Hepatocyte (in vitro differentiated cells): Measurements from ENCODE around the gene SH3BP1. TPM values are rescaled to one million over a fixed set of nuclear protein-coding genes. Genes with fewer than 3 reads are reported as not detected.
A peak's percentile ranks its signal among the peaks of the same experiment; 100 is the strongest.

Experiments used
- DNase-seq: peaks from one replicate; pipeline ENCODE4 v3.0.0-alpha.2; 2016; ENCODE audit warnings: low spot score
- H2AFZ ChIP-seq: fragments of 200-600 bp; sonication (generic); 2 replicates; pipeline ENCODE4 v1.6.0; 2016; ENCODE audit warnings: antibody characterized with exemption, mild to moderate bottlenecking
- H3K27ac ChIP-seq: fragments of 200-600 bp; sonication (generic); 2 replicates; pipeline ENCODE4 v1.5.1; 2016; ENCODE audit warnings: mild to moderate bottlenecking
- H3K27me3 ChIP-seq: fragments of 200-600 bp; sonication (generic); 2 replicates; pipeline ENCODE4 v1.6.1; 2016
- H3K36me3 ChIP-seq: fragments of 200-600 bp; sonication (generic); replicated peaks from 2 replicates; pipeline ENCODE4 v1.5.1; 2016; ENCODE audit warnings: low read depth; ENCODE audit not compliant: insufficient read depth
- H3K4me1 ChIP-seq: fragments of 200-600 bp; sonication (generic); 2 replicates; pipeline ENCODE4 v1.5.1; 2016; ENCODE audit warnings: mild to moderate bottlenecking, moderate library complexity; ENCODE audit not compliant: insufficient read depth
- H3K4me2 ChIP-seq: fragments of 200-600 bp; sonication (generic); 2 replicates; pipeline ENCODE4 v1.6.0; 2016
- H3K4me3 ChIP-seq: fragments of 200-600 bp; sonication (generic); 2 replicates; pipeline ENCODE4 v1.5.1; 2016; ENCODE audit warnings: mild to moderate bottlenecking
- H3K79me2 ChIP-seq: fragments of 200-600 bp; sonication (generic); 2 replicates; pipeline ENCODE4 v1.6.0; 2017; ENCODE audit warnings: mild to moderate bottlenecking
- H3K9me2 ChIP-seq: fragments of 200-600 bp; sonication (generic); replicated peaks from 2 replicates; pipeline ENCODE4 v1.6.0; 2017; ENCODE audit warnings: mild to moderate bottlenecking; ENCODE audit not compliant: insufficient read depth
- H3K9me3 ChIP-seq: fragments of 200-600 bp; sonication (generic); 2 replicates; pipeline ENCODE4 v1.5.1; 2016; ENCODE audit warnings: low read depth, mild to moderate bottlenecking
- H4K20me1 ChIP-seq: fragments of 200-600 bp; sonication (generic); 2 replicates; pipeline ENCODE4 v1.6.0; 2016; ENCODE audit warnings: mild to moderate bottlenecking; ENCODE audit not compliant: insufficient read depth, poor library complexity, severe bottlenecking
- CTCF ChIP-seq: fragments of 200-600 bp; sonication (generic); IDR thresholded peaks from 2 replicates; pipeline ENCODE4 v1.5.1; 2016; ENCODE audit warnings: antibody characterized with exemption, mild to moderate bottlenecking; ENCODE audit not compliant: poor library complexity
- EZH2 ChIP-seq: fragments of 200-600 bp; sonication (generic); IDR thresholded peaks from 2 replicates; pipeline ENCODE4 v1.6.1; 2016; ENCODE audit warnings: antibody characterized with exemption, mild to moderate bottlenecking, borderline replicate concordance
- EZH2phosphoT487 ChIP-seq: fragments of 200-600 bp; sonication (generic); IDR thresholded peaks from one replicate; pipeline ENCODE4 v1.6.1; 2018; ENCODE audit warnings: antibody characterized with exemption, mild to moderate bottlenecking, low read depth, moderate library complexity; ENCODE audit not compliant: unreplicated experiment, severe bottlenecking
- WGBS: methylation state at CpG from one replicate; pipeline ENCODE4 v1.1.6; 2016; ENCODE audit warnings: low lambda C conversion rate; ENCODE audit errors: missing lambda C conversion rate; 5-methylcytosine and 5-hydroxymethylcytosine counted together
- polyA plus RNA-seq: library from polyadenylated mRNA; unstranded; fragments of >200 nt; fragmentation: Nextera tagmentation; extraction: Ambion mirVana; gene quantifications from 2 replicates; pipeline ENCODE4 v1.2.1, GENCODE V29; 2016
- total RNA-seq: library from RNA; depleted of rRNA; stranded (reverse); fragments of >200 nt; gene quantifications from 2 replicates; pipeline ENCODE4 v1.2.3, GENCODE V29; 2014

Gene SH3BP1
- total and polyA plus RNA-seq, 2 experiments from 2014 or later, result 12.3 to 14.0 TPM

- TF ChIP-seq CTCF (no peak), EZH2 (no peak), EZH2phosphoT487 (no peak)
- Histone ChIP-seq H2AFZ (no peak overlapping the region), H3K9me3 (no peaks in the 10 kb centered on the region), H4K20me1 (peaks cover 12% of the 10 kb centered on the region), H3K4me3 (no peak overlapping the region), H3K4me2 (no peak overlapping the region), H3K36me3 (no peaks in the 10 kb centered on the region), H3K4me1 (peaks cover 3% of the 10 kb centered on the region), H3K27ac (no peak overlapping the region), H3K9me2 (no peaks in the 10 kb centered on the region), H3K79me2 (peaks cover 9% of the 10 kb centered on the region), H3K27me3 (no peaks in the 10 kb centered on the region)
- 87% methylated on average over 7 of the region's 7 CpGs for WGBS
- no peak for DNase-seq
These were observed 40.9 kb downstream of the SH3BP1 start for GRCh38 chr22:37680191-37680851.

- H3K27me3 ChIP-seq, result no peaks in the 10 kb centered on the region
- H4K20me1 ChIP-seq, result peaks cover 12% of the 10 kb centered on the region
- TF ChIP-seq EZH2phosphoT487 (no peak), CTCF (no peak), EZH2 (no peak)
- WGBS, result 85% methylated on average over 2 of the region's 2 CpGs
- no peak overlapping the region for H2AFZ ChIP-seq
- peak overlapping the region; percentile 33 for H3K27ac ChIP-seq
- DNase-seq, result no peak
- no peak overlapping the region for H3K4me3 ChIP-seq
- peaks cover 4% of the 10 kb centered on the region for H3K4me1 ChIP-seq
- no peaks in the 10 kb centered on the region for H3K9me2 ChIP-seq
- H3K36me3 ChIP-seq, result no peaks in the 10 kb centered on the region
- H3K79me2 ChIP-seq, result peaks cover 4% of the 10 kb centered on the region
- H3K4me2 ChIP-seq, result no peak overlapping the region
- H3K9me3 ChIP-seq, result no peaks in the 10 kb centered on the region
These were observed 41.5 kb downstream of the SH3BP1 start for GRCh38 chr22:37681001-37681424.

GRCh38 chr22:37681556-37682049 is 42.1 kb downstream of the SH3BP1 start:
- H3K9me2 ChIP-seq, result no peaks in the 10 kb centered on the region
- DNase-seq, result peak; percentile 89
- no peak overlapping the region for H3K4me3 ChIP-seq
- no peaks in the 10 kb centered on the region for H3K9me3 ChIP-seq
- H3K4me2 ChIP-seq, result no peak overlapping the region
- H3K79me2 ChIP-seq, result peaks cover 2% of the 10 kb centered on the region
- peaks cover 12% of the 10 kb centered on the region for H4K20me1 ChIP-seq
- peaks cover 4% of the 10 kb centered on the region for H3K4me1 ChIP-seq
- H3K27me3 ChIP-seq, result no peaks in the 10 kb centered on the region
- H2AFZ ChIP-seq, result no peak overlapping the region
- TF ChIP-seq CTCF (peak; percentile 84), EZH2 (no peak)
- WGBS, result 27% methylated on average over 6 of the region's 6 CpGs
- H3K27ac ChIP-seq, result peak overlapping the region; percentile 33
- no peaks in the 10 kb centered on the region for H3K36me3 ChIP-seq
